ENCODE measurements around the gene FRMPD2.

- no peak for TF ChIP-seq CTCF (IDR thresholded peaks at IDR 0.05)
- peak; percentile 95 to 99 for TF ChIP-seq POLR2A (IDR thresholded peaks at IDR 0.05)
Observed at GRCh38 chr10:48306265-48306869, 31.9 kb upstream of the FRMPD2 start, which contains the start of gene MAPK8.

Measured in adrenal gland (tissue), 5 donors.